Calu3 (cell line): Measurements from ENCODE around the gene ZMYND12. TPM values are rescaled to one million over a fixed set of nuclear protein-coding genes. Genes with fewer than 3 reads are reported as not detected.

Source experiments
- BruUV-seq: library from RNA; stranded (reverse); fragments of 400-500 nt; replicated peaks from 2 replicates; lab custom pipeline; 2021; lab: Mats Ljungman, UMichigan
- CTCF ChIA-PET: fragments of 300-600 bp; sonication (Branson Sonifier 250); formaldehyde crosslinking; loops from one replicate; lab custom pipeline; 2022; ENCODE audit warnings: antibody characterized with exemption; lab: Charles Lee
- DNase-seq: peaks from one replicate; pipeline ENCODE4 v3.0.0; 2022
- H3K27ac Mint-ChIP-seq: one replicate; pipeline ENCODE4 v1.8.0; 2022; ENCODE audit warnings: mixed read lengths; ENCODE audit not compliant: unreplicated experiment
- H3K27me3 Mint-ChIP-seq: one replicate; pipeline ENCODE4 v1.8.0; 2022; ENCODE audit warnings: mixed read lengths; ENCODE audit not compliant: unreplicated experiment
- H3K36me3 Mint-ChIP-seq: one replicate; pipeline ENCODE4 v1.8.0; 2022; ENCODE audit warnings: mild to moderate bottlenecking, moderate library complexity, mixed read lengths; ENCODE audit not compliant: insufficient read depth, unreplicated experiment
- H3K4me1 Mint-ChIP-seq: one replicate; pipeline ENCODE4 v1.8.0; 2022; ENCODE audit warnings: mild to moderate bottlenecking, low read depth, mixed read lengths; ENCODE audit not compliant: unreplicated experiment
- H3K4me3 Mint-ChIP-seq: one replicate; pipeline ENCODE4 v1.8.0; 2022; ENCODE audit warnings: mild to moderate bottlenecking, low read depth, moderate library complexity, mixed read lengths; ENCODE audit not compliant: unreplicated experiment
- H3K9me3 Mint-ChIP-seq: one replicate; pipeline ENCODE4 v1.8.0; 2022; ENCODE audit warnings: low read depth, mixed read lengths; ENCODE audit not compliant: unreplicated experiment
- intact Hi-C: fragments of 100-400 bp; cut with micrococcal nuclease; formaldehyde crosslinking; loops from one replicate; pipeline ENCODE4 v1.10.0; 2022; ENCODE audit not compliant: unreplicated experiment
- total RNA-seq: library from RNA; stranded (reverse); gene quantifications from 2 replicates; pipeline ENCODE4 v1.2.3, GENCODE V29; 2022
- TF ChIP-seq, protein P1 (sequence below): fragments of 200-600 bp; IDR thresholded peaks from one replicate; pipeline ENCODE4 v1.8.0; 2022; ENCODE audit warnings: antibody characterized with exemption; ENCODE audit not compliant: unreplicated experiment

Gene ZMYND12
- total RNA-seq, 1 experiment from 2014 or later = 1.1 TPM

DNA sequence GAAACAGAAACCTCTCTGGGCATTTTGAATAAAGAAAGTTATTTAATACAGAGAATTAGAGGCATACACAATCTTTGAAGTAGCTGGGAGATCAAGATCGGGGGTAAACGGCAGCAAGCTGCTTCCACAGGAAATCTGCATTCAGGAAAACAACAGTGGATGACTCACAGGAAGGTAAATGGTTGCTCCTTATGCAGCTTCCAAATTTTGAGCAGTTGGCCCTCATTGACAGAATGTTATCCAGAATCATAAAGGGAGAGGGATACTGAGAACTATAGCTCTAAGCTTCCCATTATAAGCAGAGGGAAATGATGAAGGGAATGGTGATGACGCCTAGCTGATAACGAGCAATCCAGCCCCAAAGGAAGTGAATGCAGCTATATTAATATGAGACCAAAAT, 28.6 kb downstream of the ZMYND12 start:
- Mint-ChIP-seq H3K4me1 (no peaks in the 10 kb centered on the region), H3K27ac (no peak overlapping the region), H3K36me3 (no peaks in the 10 kb centered on the region), H3K4me3 (no peak overlapping the region), H3K27me3 (no peaks in the 10 kb centered on the region), H3K9me3 (no peaks in the 10 kb centered on the region)
- intact Hi-C loops = no loop called here
- DNase-seq = no peak
- CTCF ChIA-PET = no interaction called here
- BruUV-seq = no TSS peak
- TF ChIP-seq, protein P1, sequence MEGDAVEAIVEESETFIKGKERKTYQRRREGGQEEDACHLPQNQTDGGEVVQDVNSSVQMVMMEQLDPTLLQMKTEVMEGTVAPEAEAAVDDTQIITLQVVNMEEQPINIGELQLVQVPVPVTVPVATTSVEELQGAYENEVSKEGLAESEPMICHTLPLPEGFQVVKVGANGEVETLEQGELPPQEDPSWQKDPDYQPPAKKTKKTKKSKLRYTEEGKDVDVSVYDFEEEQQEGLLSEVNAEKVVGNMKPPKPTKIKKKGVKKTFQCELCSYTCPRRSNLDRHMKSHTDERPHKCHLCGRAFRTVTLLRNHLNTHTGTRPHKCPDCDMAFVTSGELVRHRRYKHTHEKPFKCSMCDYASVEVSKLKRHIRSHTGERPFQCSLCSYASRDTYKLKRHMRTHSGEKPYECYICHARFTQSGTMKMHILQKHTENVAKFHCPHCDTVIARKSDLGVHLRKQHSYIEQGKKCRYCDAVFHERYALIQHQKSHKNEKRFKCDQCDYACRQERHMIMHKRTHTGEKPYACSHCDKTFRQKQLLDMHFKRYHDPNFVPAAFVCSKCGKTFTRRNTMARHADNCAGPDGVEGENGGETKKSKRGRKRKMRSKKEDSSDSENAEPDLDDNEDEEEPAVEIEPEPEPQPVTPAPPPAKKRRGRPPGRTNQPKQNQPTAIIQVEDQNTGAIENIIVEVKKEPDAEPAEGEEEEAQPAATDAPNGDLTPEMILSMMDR = no peak

DNA sequence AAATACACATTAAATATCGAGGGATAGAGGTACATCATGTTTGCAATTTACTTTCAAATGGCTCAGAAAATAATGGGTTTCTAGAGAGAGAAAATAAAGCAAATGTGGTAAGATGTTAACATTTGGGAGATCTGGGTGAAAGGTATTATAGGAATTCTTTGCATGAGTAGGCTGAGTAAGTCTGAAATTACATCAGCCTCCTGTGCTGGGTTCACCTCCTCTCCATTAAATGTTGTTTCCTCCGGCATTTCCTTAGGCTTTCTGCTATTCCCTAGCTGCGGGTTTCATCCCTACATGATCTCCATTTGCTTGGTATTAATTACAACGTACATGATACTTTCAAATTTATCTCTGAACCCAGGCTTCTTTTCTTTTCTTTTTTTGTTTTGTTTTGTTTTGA, 31.6 kb downstream of the ZMYND12 start:
- CTCF ChIA-PET = interaction anchor here (1.7 kb wide), 1 partner anchor 9 kb away, joined by 4 read pairs; no protein-coding TSS in a partner anchor
- intact Hi-C loops = no loop called here
- DNase-seq = no peak
- no peaks in the 10 kb centered on the region for H3K36me3 Mint-ChIP-seq
- no peaks in the 10 kb centered on the region for H3K9me3 Mint-ChIP-seq
- H3K27ac Mint-ChIP-seq = no peak overlapping the region
- TF ChIP-seq, protein P1 = no peak
- H3K4me1 Mint-ChIP-seq = no peaks in the 10 kb centered on the region
- no peak overlapping the region for H3K4me3 Mint-ChIP-seq
- BruUV-seq = no TSS peak
- H3K27me3 Mint-ChIP-seq = peaks cover 24% of the 10 kb centered on the region

DNA sequence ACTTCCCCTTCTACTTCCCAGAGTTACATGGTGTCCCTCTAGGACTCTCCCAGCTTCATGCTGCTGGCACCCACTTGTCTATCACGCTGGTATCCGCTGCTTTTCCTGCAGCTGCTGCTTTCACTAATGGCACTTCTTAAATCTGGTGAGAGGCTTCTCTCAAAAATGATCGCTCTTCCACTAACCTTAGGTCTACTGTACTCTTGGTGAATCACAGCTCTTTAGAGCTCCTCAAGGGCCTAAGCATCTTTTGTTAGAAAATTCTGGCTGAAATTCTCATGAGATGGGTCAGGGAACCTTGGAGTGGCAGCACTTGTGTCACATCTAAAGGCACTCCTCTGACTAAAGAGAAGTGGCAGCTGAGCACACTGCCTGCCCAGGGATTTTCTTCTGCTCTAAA, 32.1 kb downstream of the ZMYND12 start:
- no TSS peak for BruUV-seq
- DNase-seq = no peak
- TF ChIP-seq, protein P1 = no peak
- Mint-ChIP-seq H3K27ac (no peak overlapping the region), H3K36me3 (no peaks in the 10 kb centered on the region), H3K4me3 (no peak overlapping the region), H3K4me1 (no peaks in the 10 kb centered on the region), H3K9me3 (no peaks in the 10 kb centered on the region), H3K27me3 (peaks cover 29% of the 10 kb centered on the region)
- intact Hi-C loops = no loop called here
- CTCF ChIA-PET = interaction anchor here (1.7 kb wide), 1 partner anchor 10 kb away, joined by 4 read pairs; no protein-coding TSS in a partner anchor

DNA sequence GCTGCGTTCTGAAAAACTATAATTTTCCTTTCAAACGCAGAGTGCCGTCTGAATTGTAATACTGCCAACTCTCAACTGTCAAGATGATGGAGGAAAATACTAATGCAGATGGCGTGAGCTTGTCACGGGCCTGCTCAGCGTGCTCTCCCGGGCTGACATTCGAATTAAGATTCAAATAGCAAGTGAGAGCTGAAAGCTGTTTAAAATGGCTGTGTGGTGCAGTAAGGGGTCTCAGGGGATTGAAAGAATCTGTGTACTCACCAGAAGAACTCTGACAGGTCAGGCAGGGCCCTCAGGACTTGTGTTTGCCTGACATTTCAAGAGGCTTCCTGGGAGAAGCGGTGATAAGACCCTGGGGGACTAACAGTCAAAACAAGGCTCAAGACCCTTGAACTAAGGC, 33.1 kb downstream of the ZMYND12 start:
- no peak for DNase-seq
- Mint-ChIP-seq H3K4me1 (no peaks in the 10 kb centered on the region), H3K27me3 (peaks cover 38% of the 10 kb centered on the region), H3K9me3 (no peaks in the 10 kb centered on the region), H3K27ac (no peak overlapping the region), H3K4me3 (no peak overlapping the region), H3K36me3 (no peaks in the 10 kb centered on the region)
- BruUV-seq = no TSS peak
- CTCF ChIA-PET = no interaction called here
- TF ChIP-seq, protein P1 = no peak
- intact Hi-C loops = no loop called here
